HEK293 (cell line): ENCODE results near the gene GPR39.

Experiments
- CTCF ChIA-PET: fragments of 350-600 bp; formaldehyde crosslinking; extraction: SDS; loops from one replicate; lab custom pipeline; 2021; ENCODE audit warnings: antibody characterized with exemption; lab: Yijun Ruan, JAX
- POLR2A ChIA-PET: fragments of 300-600 bp; formaldehyde crosslinking; extraction: SDS; loops from one replicate; lab custom pipeline; 2020; ENCODE audit warnings: antibody characterized with exemption, inconsistent platforms; lab: Yijun Ruan, JAX
- H3K27ac ChIP-seq: fragments of 200-500 bp; sonication (Bioruptor generic); 2 replicates; pipeline ENCODE4 v1.5.1; 2014; ENCODE audit warnings: low read depth, low read length, control low read depth, inconsistent platforms; ENCODE audit errors: extremely low read depth
- H3K36me3 ChIP-seq, 2 experiments: fragments of 200-500 bp in 1 of 2; sonication (Bioruptor generic) in 1 of 2; 1 replicate in 1 of 2; 2 replicates in 1 of 2; pipeline ENCODE4 v1.5.1; 2014 to 2017; ENCODE audit warnings: inconsistent platforms in 2 of 2, low read length in 2 of 2; ENCODE audit not compliant: control insufficient read depth in 2 of 2, insufficient read depth in 1 of 2
- H3K4me1 ChIP-seq: fragments of 200-500 bp; sonication (Bioruptor generic); 2 replicates; pipeline ENCODE4 v1.5.1; 2014; ENCODE audit warnings: mild to moderate bottlenecking, low read length, inconsistent platforms; ENCODE audit not compliant: control insufficient read depth, insufficient read depth
- H3K4me3 ChIP-seq: 2 replicates; pipeline ENCODE4 v1.5.1; 2011; ENCODE audit warnings: low read depth, mild to moderate bottlenecking, control low read depth, low read length, moderate library complexity
- H3K9me3 ChIP-seq: fragments of 200-500 bp; sonication (Bioruptor generic); 2 replicates; pipeline ENCODE4 v1.5.1; 2014; ENCODE audit warnings: low read depth, low read length, inconsistent platforms; ENCODE audit not compliant: control insufficient read depth, insufficient read depth
- HOXA7 ChIP-seq: sonication (generic); formaldehyde crosslinking; IDR thresholded peaks from 2 replicates; pipeline ENCODE4 v1.8.1; 2022; ENCODE audit warnings: missing genetic modification reagents, borderline replicate concordance
- MZF1 ChIP-seq: fragments of 450-650 bp; formaldehyde crosslinking; IDR thresholded peaks from 2 replicates; pipeline ENCODE4 v1.5.1; 2017; ENCODE audit warnings: missing biosample characterization, missing genetic modification characterization, borderline replicate concordance
- PRDM4 ChIP-seq: fragments of 450-650 bp; formaldehyde crosslinking; IDR thresholded peaks from 2 replicates; pipeline ENCODE4 v1.5.1; 2017; ENCODE audit warnings: missing biosample characterization, missing genetic modification characterization
- SETDB1 ChIP-seq: IDR thresholded peaks from one replicate; pipeline ENCODE4 v1.6.1; 2017; ENCODE audit warnings: mild to moderate bottlenecking, low read length, moderate library complexity, mixed read lengths; ENCODE audit not compliant: insufficient read length
- TCF7L2 ChIP-seq: IDR thresholded peaks from 2 replicates; pipeline ENCODE4 v1.6.1; 2011; ENCODE audit warnings: low read depth, mild to moderate bottlenecking, inconsistent platforms, low read length, moderate library complexity, borderline replicate concordance
- YY1 ChIP-seq: fragments of 450-650 bp; formaldehyde crosslinking; IDR thresholded peaks from 2 replicates; pipeline ENCODE4 v1.5.1; 2018; ENCODE audit warnings: missing biosample characterization, missing genetic modification characterization
- ZBTB17 ChIP-seq: fragments of 450-650 bp; formaldehyde crosslinking; IDR thresholded peaks from 2 replicates; pipeline ENCODE4 v1.5.1; 2016; ENCODE audit warnings: missing biosample characterization, missing genetic modification characterization
- ZNF112 ChIP-seq: fragments of 450-650 bp; formaldehyde crosslinking; IDR thresholded peaks from 2 replicates; pipeline ENCODE4 v1.5.0; 2017; ENCODE audit warnings: missing biosample characterization, missing genetic modification characterization
- ZNF157 ChIP-seq: fragments of 450-650 bp; formaldehyde crosslinking; IDR thresholded peaks from 2 replicates; pipeline ENCODE4 v1.5.1; 2016; ENCODE audit warnings: missing biosample characterization, missing genetic modification characterization
- ZNF16 ChIP-seq: fragments of 450-650 bp; formaldehyde crosslinking; IDR thresholded peaks from 2 replicates; pipeline ENCODE4 v1.5.1; 2016; ENCODE audit warnings: low read depth, missing biosample characterization, missing genetic modification characterization
- ZNF324 ChIP-seq: fragments of 450-650 bp; formaldehyde crosslinking; IDR thresholded peaks from 2 replicates; pipeline ENCODE4 v1.5.1; 2016; ENCODE audit warnings: missing biosample characterization, missing genetic modification characterization
- ZNF416 ChIP-seq: fragments of 450-650 bp; formaldehyde crosslinking; IDR thresholded peaks from 2 replicates; pipeline ENCODE4 v1.5.1; 2016; ENCODE audit warnings: missing biosample characterization, missing genetic modification characterization
- ZNF501 ChIP-seq: fragments of 450-650 bp; formaldehyde crosslinking; IDR thresholded peaks from 2 replicates; pipeline ENCODE4 v1.5.1; 2016; ENCODE audit warnings: missing biosample characterization, missing genetic modification characterization
- ZNF626 ChIP-seq: fragments of 450-650 bp; sonication (Bioruptor Pico); formaldehyde crosslinking; IDR thresholded peaks from 2 replicates; pipeline ENCODE4 v1.5.1; 2018; ENCODE audit warnings: missing biosample characterization, missing genetic modification characterization, inconsistent platforms
- ZNF670 ChIP-seq: fragments of 450-650 bp; formaldehyde crosslinking; IDR thresholded peaks from 2 replicates; pipeline ENCODE4 v1.5.1; 2016; ENCODE audit warnings: missing biosample characterization, missing genetic modification characterization, low read depth
- ZNF76 ChIP-seq: fragments of 450-650 bp; formaldehyde crosslinking; IDR thresholded peaks from 2 replicates; pipeline ENCODE4; 2016; ENCODE audit warnings: low read depth, missing biosample characterization, missing genetic modification characterization, borderline replicate concordance
- ZNF777 ChIP-seq: fragments of 450-650 bp; formaldehyde crosslinking; IDR thresholded peaks from 2 replicates; pipeline ENCODE4 v1.5.1; 2017; ENCODE audit warnings: missing biosample characterization, missing genetic modification characterization, borderline replicate concordance
- TF ChIP-seq, protein P1 (sequence below): fragments of 450-650 bp; formaldehyde crosslinking; IDR thresholded peaks from 2 replicates; pipeline ENCODE4 v1.5.1; 2017; ENCODE audit warnings: missing biosample characterization, missing genetic modification characterization
- TF ChIP-seq, protein P2 (sequence below): fragments of 450-650 bp; formaldehyde crosslinking; IDR thresholded peaks from 2 replicates; pipeline ENCODE4 v1.5.1; 2016; ENCODE audit warnings: missing biosample characterization, missing genetic modification characterization

Gene GPR39

DNA sequence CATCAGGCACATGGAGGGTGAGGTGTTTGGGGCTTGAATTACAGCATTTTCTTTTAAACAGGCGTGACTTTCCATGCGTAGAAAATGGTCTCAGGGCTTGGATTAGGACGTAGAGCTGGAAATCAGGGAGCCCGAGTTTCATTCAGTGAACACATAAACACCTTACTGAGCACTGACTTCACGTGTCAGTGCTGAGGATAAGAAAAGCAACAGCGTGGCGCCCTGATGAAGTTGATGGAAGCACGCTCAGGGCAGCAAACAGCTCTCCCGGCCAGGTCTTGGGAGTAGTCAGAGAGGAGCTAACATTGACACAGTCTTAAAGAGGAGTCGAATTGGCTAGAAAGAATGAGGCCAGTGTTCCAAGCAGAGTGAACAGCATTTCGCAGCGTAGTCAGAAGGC lies 142.7 kb downstream of the GPR39 start:
- Histone ChIP-seq H3K4me1 (no peaks in the 10 kb centered on the region), H3K9me3 (no peaks in the 10 kb centered on the region), H3K36me3 (no peaks in the 10 kb centered on the region), H3K4me3 (no peak overlapping the region), H3K27ac (no peak overlapping the region)
- no peak for TF ChIP-seq PRDM4 (tag by site-specific recombination)
- no peak for TF ChIP-seq ZNF112
- no peak for TF ChIP-seq ZNF670 (tag by site-specific recombination)
- no peak for TF ChIP-seq HOXA7 (CRISPR knock-in tag)
- no peak for TF ChIP-seq ZNF76 (tag by site-specific recombination)
- TF ChIP-seq ZNF416, result no peak
- TF ChIP-seq, protein P1, sequence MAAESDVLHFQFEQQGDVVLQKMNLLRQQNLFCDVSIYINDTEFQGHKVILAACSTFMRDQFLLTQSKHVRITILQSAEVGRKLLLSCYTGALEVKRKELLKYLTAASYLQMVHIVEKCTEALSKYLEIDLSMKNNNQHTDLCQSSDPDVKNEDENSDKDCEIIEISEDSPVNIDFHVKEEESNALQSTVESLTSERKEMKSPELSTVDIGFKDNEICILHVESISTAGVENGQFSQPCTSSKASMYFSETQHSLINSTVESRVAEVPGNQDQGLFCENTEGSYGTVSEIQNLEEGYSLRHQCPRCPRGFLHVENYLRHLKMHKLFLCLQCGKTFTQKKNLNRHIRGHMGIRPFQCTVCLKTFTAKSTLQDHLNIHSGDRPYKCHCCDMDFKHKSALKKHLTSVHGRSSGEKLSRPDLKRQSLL, result no peak
- TF ChIP-seq MZF1 (tag by site-specific recombination), result no peak
- no peak for TF ChIP-seq ZNF501 (tag by site-specific recombination)
- TF ChIP-seq YY1 (tag by site-specific recombination), result no peak
- TF ChIP-seq ZNF626 (tag by site-specific recombination), result no peak
- no peak for TF ChIP-seq ZNF777
- no peak for TF ChIP-seq ZBTB17
- TF ChIP-seq ZNF157 (tag by site-specific recombination), result no peak
- TF ChIP-seq SETDB1, result no peak
- ChIA-PET CTCF (interaction anchor here (0.8 to 3.7 kb wide), 2 partner anchors 11 to 12 kb away, joined by 3 to 18 read pairs; no protein-coding TSS in a partner anchor), POLR2A (no interaction called here)

GRCh38 chr2:132559921-132560320 lies 143.3 kb downstream of the GPR39 start:
- H3K4me1 ChIP-seq, result no peaks in the 10 kb centered on the region
- H3K36me3 ChIP-seq, result no peaks in the 10 kb centered on the region
- no peak overlapping the region for H3K27ac ChIP-seq
- TF ChIP-seq ZNF16 (tag by site-specific recombination) (no peak), TCF7L2 (no peak), ZNF324 (tag by site-specific recombination) (no peak)
- TF ChIP-seq, protein P2, sequence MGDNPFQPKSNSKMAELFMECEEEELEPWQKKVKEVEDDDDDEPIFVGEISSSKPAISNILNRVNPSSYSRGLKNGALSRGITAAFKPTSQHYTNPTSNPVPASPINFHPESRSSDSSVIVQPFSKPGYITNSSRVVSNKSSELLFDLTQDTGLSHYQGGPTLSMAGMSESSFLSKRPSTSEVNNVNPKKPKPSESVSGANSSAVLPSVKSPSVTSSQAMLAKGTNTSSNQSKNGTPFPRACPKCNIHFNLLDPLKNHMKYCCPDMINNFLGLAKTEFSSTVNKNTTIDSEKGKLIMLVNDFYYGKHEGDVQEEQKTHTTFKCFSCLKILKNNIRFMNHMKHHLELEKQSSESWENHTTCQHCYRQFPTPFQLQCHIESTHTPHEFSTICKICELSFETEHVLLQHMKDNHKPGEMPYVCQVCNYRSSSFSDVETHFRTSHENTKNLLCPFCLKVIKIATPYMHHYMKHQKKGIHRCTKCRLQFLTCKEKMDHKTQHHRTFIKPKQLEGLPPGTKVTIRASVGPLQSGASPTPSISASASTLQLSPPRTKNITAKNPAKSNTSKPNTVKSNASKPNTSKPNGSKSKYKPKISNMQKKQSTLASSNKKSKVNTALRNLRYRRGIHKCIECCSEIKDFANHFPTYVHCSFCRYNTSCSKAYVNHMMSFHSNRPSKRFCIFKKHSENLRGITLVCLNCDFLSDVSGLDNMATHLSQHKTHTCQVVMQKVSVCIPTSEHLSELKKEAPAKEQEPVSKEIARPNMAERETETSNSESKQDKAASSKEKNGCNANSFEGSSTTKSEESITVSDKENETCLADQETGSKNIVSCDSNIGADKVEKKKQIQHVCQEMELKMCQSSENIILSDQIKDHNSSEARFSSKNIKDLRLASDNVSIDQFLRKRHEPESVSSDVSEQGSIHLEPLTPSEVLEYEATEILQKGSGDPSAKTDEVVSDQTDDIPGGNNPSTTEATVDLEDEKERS (tag by site-specific recombination), result no peak
- TF ChIP-seq, all 188 proteins: peak for 0
- ChIA-PET POLR2A (no interaction called here), CTCF (interaction anchor here (0.5 to 0.8 kb wide), 2 partner anchors 12 to 614 kb away, joined by 3 read pairs; no protein-coding TSS in a partner anchor)
- H3K9me3 ChIP-seq, result no peaks in the 10 kb centered on the region
- H3K4me3 ChIP-seq, result no peak overlapping the region
